SK-N-MC (cell line): ENCODE data around the gene UBE2R2.

Source experiments
- EZH2 ChIP-seq: fragments of 200-600 bp; sonication (generic); IDR thresholded peaks from one replicate; pipeline ENCODE4 v1.6.1; 2017; ENCODE audit warnings: antibody characterized with exemption
- FOXP2 ChIP-seq: optimal IDR thresholded peaks from 2 replicates; pipeline ENCODE3; 2011; ENCODE audit warnings: mild to moderate bottlenecking, moderate library complexity; ENCODE audit not compliant: insufficient read depth; ENCODE audit errors: extremely low read length, control extremely low read depth
- POLR2AphosphoS5 ChIP-seq: IDR thresholded peaks from 2 replicates; pipeline ENCODE4 v1.6.1; 2012; ENCODE audit warnings: mild to moderate bottlenecking, low read depth, low read length, borderline replicate concordance

DNA sequence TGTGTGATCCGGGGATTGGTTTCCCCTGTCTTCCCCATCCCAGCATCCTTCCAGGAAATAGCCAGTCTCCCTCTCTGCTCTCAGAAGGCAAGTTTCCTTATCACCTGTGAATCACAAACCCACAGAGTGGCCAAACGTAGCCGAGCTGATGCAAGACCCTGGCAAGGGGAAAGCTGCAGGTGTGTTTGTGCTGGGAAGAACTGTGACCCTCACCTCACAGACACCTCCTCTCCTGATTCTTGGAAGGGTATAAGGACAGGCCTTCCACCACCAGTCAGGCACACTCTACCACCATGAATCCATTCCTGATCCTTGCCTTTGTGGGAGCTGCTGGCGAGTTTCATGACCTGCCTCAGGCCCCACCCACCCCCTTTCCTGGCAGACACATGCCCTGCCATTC lies 21.7 kb upstream of the UBE2R2 start, which contains the start of gene PRSS3:
- TF ChIP-seq FOXP2 (no peak), POLR2AphosphoS5 (no peak), EZH2 (no peak)
